PC-3 (cell line): ENCODE results near the gene GADL1. TPM values are rescaled to one million over a fixed set of nuclear protein-coding genes. Genes with fewer than 3 reads are reported as not detected.

Experiments
- ATAC-seq: fragments of 200-7000 bp; cut with Tn5 transposase; 2 replicates; pipeline ENCODE4 v1.9.1; 2020; ENCODE audit warnings: mild to moderate bottlenecking, moderate library complexity
- BruUV-seq: library from RNA; stranded (reverse); fragments of 400-500 nt; replicated peaks from 2 replicates; lab custom pipeline; 2021; lab: Mats Ljungman, UMichigan
- CTCF ChIA-PET: fragments of 300-600 bp; sonication (Branson Sonifier 250); formaldehyde crosslinking; loops from one replicate; lab custom pipeline; 2022; ENCODE audit warnings: antibody characterized with exemption; lab: Charles Lee
- POLR2A ChIA-PET: fragments of 300-600 bp; sonication (Branson Sonifier 250); formaldehyde crosslinking; loops from one replicate; lab custom pipeline; 2022; ENCODE audit warnings: antibody characterized with exemption; ENCODE audit not compliant: unreplicated experiment; lab: Charles Lee
- DNase-seq: peaks from one replicate; pipeline ENCODE4 v3.0.0-alpha.2; 2015
- H2AFZ ChIP-seq: fragments of 300-600 bp; sonication (generic); 2 replicates; pipeline ENCODE4 v1.6.0; 2016; ENCODE audit warnings: antibody characterized with exemption, low read length
- H3F3A ChIP-seq: fragments of 300-600 bp; sonication (generic); one replicate; pipeline ENCODE4 v1.6.0; 2017; ENCODE audit warnings: antibody characterized with exemption, low read length, control low read depth, mild to moderate bottlenecking; ENCODE audit not compliant: unreplicated experiment
- H3K27ac ChIP-seq: fragments of 300-600 bp; sonication (generic); 2 replicates; pipeline ENCODE4 v1.5.1; 2016; ENCODE audit warnings: mild to moderate bottlenecking, low read length
- H3K27me3 ChIP-seq: fragments of 300-600 bp; sonication (generic); 2 replicates; pipeline ENCODE4 v1.6.1; 2016; ENCODE audit warnings: low read length, mixed read lengths
- H3K36me3 ChIP-seq: fragments of 300-600 bp; sonication (generic); 2 replicates; pipeline ENCODE4 v1.6.1; 2016; ENCODE audit warnings: low read depth, mixed run types, low read length, mixed read lengths
- H3K4me1 ChIP-seq: fragments of 300-600 bp; sonication (generic); 2 replicates; pipeline ENCODE4 v1.5.1; 2016; ENCODE audit warnings: low read length; ENCODE audit not compliant: insufficient read depth
- H3K4me2 ChIP-seq: fragments of 300-600 bp; sonication (generic); 2 replicates; pipeline ENCODE4 v1.6.0; 2016; ENCODE audit warnings: low read length
- H3K4me3 ChIP-seq: fragments of 300-600 bp; sonication (generic); 2 replicates; pipeline ENCODE4 v1.5.1; 2016; ENCODE audit warnings: mild to moderate bottlenecking, low read length, mixed read lengths
- H3K79me2 ChIP-seq: fragments of 300-600 bp; sonication (generic); 2 replicates; pipeline ENCODE4 v1.6.1; 2017; ENCODE audit warnings: low read length, mixed read lengths
- H3K9ac ChIP-seq: fragments of 300-600 bp; sonication (generic); 2 replicates; pipeline ENCODE4 v1.6.0; 2016; ENCODE audit warnings: mild to moderate bottlenecking, low read length
- H3K9me2 ChIP-seq: fragments of 300-600 bp; sonication (generic); replicated peaks from 2 replicates; pipeline ENCODE4 v1.6.1; 2016; ENCODE audit warnings: mixed run types, low read length, mixed read lengths
- H3K9me3 ChIP-seq: fragments of 300-600 bp; sonication (generic); 2 replicates; pipeline ENCODE4 v1.6.1; 2016; ENCODE audit warnings: low read length, mixed read lengths
- H4K20me1 ChIP-seq: fragments of 300-600 bp; sonication (generic); 2 replicates; pipeline ENCODE4 v1.6.1; 2016; ENCODE audit warnings: low read length, mixed read lengths
- EZH2 ChIP-seq: fragments of 300-600 bp; sonication (generic); IDR thresholded peaks from one replicate; pipeline ENCODE4 v1.6.1; 2017; ENCODE audit warnings: antibody characterized with exemption, mild to moderate bottlenecking, low read length; ENCODE audit not compliant: unreplicated experiment
- EZH2phosphoT487 ChIP-seq: fragments of 300-600 bp; sonication (generic); IDR thresholded peaks from 2 replicates; pipeline ENCODE4 v1.6.1; 2018; ENCODE audit warnings: mild to moderate bottlenecking, antibody characterized with exemption, low read length, borderline replicate concordance
- intact Hi-C: fragments of 100-400 bp; cut with micrococcal nuclease; formaldehyde crosslinking; loops from 2 replicates; pipeline ENCODE4 v1.9.0; 2023
- total RNA-seq: library from RNA; depleted of rRNA; stranded (reverse); fragments of >200 nt; gene quantifications from 2 replicates; pipeline ENCODE4 v1.2.3, GENCODE V29; 2014
- TF ChIP-seq, protein P1 (sequence below): fragments of 300-600 bp; sonication (generic); conservative IDR thresholded peaks from 2 replicates; pipeline ENCODE4 v1.5.1; 2017; ENCODE audit warnings: antibody characterized with exemption, low read depth, mild to moderate bottlenecking, low read length

GADL1 gene
- total RNA-seq, 1 experiment from 2014 or later, result not detected

DNA sequence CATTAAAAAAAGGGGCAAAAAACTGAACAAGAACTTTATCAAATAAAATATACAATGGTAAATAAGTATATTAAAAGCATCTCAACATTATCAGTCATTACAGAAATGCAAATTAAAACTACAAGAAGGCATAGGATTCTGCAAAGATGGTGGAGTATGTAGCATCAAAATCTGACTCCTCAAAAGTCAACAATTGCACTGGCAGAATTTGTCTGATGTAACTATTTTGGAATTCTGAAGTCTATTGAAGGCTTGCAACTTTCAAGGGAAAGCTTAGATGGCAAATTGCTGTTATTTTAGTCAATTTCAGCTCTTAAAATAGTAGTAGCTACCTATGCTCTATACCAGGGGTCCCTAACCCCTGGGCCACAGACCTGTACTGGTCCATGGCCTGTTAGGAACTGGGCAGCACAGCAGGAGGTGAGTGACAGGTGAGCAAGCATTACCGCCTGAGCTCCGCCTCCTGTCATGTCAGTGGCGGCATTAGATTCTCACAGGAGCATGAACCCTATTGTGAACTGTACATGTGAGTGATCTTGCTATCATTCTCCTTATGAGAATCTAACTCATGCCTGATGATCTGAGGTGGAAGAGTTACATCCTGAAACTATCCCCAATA, 180.5 kb downstream of the GADL1 start:
- TF ChIP-seq, protein P1, sequence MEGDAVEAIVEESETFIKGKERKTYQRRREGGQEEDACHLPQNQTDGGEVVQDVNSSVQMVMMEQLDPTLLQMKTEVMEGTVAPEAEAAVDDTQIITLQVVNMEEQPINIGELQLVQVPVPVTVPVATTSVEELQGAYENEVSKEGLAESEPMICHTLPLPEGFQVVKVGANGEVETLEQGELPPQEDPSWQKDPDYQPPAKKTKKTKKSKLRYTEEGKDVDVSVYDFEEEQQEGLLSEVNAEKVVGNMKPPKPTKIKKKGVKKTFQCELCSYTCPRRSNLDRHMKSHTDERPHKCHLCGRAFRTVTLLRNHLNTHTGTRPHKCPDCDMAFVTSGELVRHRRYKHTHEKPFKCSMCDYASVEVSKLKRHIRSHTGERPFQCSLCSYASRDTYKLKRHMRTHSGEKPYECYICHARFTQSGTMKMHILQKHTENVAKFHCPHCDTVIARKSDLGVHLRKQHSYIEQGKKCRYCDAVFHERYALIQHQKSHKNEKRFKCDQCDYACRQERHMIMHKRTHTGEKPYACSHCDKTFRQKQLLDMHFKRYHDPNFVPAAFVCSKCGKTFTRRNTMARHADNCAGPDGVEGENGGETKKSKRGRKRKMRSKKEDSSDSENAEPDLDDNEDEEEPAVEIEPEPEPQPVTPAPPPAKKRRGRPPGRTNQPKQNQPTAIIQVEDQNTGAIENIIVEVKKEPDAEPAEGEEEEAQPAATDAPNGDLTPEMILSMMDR, result no peak
- TF ChIP-seq EZH2 (no peak), EZH2phosphoT487 (no peak)

DNA sequence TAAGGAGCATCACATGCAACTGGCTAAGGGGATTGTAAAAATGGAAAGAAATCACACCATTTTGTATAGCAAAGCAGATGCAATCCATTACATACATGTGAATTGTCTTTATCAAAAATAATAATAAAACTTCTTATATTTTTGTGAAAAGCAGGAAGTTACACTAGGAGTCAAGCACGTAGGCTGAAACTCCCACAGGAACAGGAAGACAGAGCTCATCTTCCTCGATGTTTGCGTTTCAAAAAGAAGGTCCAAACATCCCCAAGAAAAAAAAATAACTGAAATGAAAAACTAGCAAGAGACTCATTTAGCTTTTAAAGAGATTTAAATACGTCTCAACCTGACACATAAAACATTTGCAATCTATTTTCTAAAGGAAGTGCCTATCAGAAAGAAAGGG, 181.5 kb downstream of the GADL1 start:
- Histone ChIP-seq H4K20me1 (no peaks in the 10 kb centered on the region), H3K79me2 (no peaks in the 10 kb centered on the region), H3K4me3 (no peak overlapping the region), H2AFZ (no peak overlapping the region), H3K4me1 (peaks cover 7% of the 10 kb centered on the region), H3K9me3 (no peaks in the 10 kb centered on the region), H3K9me2 (no peaks in the 10 kb centered on the region), H3K36me3 (no peaks in the 10 kb centered on the region), H3K27me3 (no peaks in the 10 kb centered on the region), H3K27ac (no peak overlapping the region), H3K4me2 (no peak overlapping the region), H3F3A (no peaks in the 10 kb centered on the region), H3K9ac (no peak overlapping the region)
- ATAC-seq (no peak), DNase-seq (no peak)
- ChIA-PET CTCF (no interaction called here), POLR2A (no interaction called here)
- no TSS peak for BruUV-seq
- TF ChIP-seq EZH2 (no peak), EZH2phosphoT487 (no peak)
- TF ChIP-seq, protein P1, result no peak
- intact Hi-C loops, result no loop called here

More for the DNA sequence above, 180.5 kb downstream of the GADL1 start:
- Histone ChIP-seq H3K36me3 (no peaks in the 10 kb centered on the region), H3K4me1 (no peaks in the 10 kb centered on the region; the same call in 1 of the 2 replicates), H3F3A (no peaks in the 10 kb centered on the region), H3K4me2 (no peak overlapping the region), H3K27me3 (no peaks in the 10 kb centered on the region), H3K9ac (no peak overlapping the region), H3K79me2 (no peaks in the 10 kb centered on the region), H4K20me1 (no peaks in the 10 kb centered on the region), H3K27ac (no peak overlapping the region), H3K9me2 (no peaks in the 10 kb centered on the region), H2AFZ (no peak overlapping the region), H3K4me3 (no peak overlapping the region), H3K9me3 (no peaks in the 10 kb centered on the region)
- POLR2A ChIA-PET, result no interaction called here
- ATAC-seq, result no peak
- BruUV-seq, result no TSS peak
- CTCF ChIA-PET, result no interaction called here
- intact Hi-C loops, result no loop called here
- DNase-seq, result peak; percentile 32

DNA sequence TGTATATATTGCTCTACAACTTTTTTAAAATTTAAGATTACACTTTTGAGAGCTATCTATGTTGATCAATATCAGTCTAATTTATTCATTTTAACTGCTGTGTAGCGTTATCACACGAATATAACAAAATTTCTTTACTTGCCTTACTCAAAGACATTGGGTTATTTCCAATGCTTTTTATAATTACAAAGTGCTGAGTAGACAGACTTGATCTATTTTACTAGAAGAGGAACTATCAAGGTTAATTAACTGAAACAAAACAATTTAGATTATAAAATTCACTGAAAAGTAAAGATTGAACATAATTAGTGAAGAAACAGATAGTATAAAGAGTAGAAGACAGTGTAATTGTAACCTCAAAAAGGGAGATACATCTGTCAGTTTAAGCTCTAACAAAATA, 182.6 kb downstream of the GADL1 start:
- intact Hi-C loops, result no loop called here
- H3K27ac ChIP-seq, result no peak overlapping the region
- H3K9me2 ChIP-seq, result no peaks in the 10 kb centered on the region
- TF ChIP-seq EZH2 (no peak), EZH2phosphoT487 (no peak)
- TF ChIP-seq, protein P1, result no peak
- no peak overlapping the region for H2AFZ ChIP-seq
- no peaks in the 10 kb centered on the region for H3K79me2 ChIP-seq
- ATAC-seq (no peak), DNase-seq (no peak)
- no peak overlapping the region for H3K4me3 ChIP-seq
- H3K9ac ChIP-seq, result no peak overlapping the region
- no peaks in the 10 kb centered on the region for H3K36me3 ChIP-seq
- no peak overlapping the region for H3K4me2 ChIP-seq
- H3F3A ChIP-seq, result no peaks in the 10 kb centered on the region
- no peaks in the 10 kb centered on the region for H4K20me1 ChIP-seq
- CTCF ChIA-PET, result no interaction called here
- no TSS peak for BruUV-seq
- no peaks in the 10 kb centered on the region for H3K27me3 ChIP-seq
- no peaks in the 10 kb centered on the region for H3K9me3 ChIP-seq
- peaks cover 7% of the 10 kb centered on the region for H3K4me1 ChIP-seq
- POLR2A ChIA-PET, result no interaction called here
